ENCODE results near the gene TBXAS1.

DNA sequence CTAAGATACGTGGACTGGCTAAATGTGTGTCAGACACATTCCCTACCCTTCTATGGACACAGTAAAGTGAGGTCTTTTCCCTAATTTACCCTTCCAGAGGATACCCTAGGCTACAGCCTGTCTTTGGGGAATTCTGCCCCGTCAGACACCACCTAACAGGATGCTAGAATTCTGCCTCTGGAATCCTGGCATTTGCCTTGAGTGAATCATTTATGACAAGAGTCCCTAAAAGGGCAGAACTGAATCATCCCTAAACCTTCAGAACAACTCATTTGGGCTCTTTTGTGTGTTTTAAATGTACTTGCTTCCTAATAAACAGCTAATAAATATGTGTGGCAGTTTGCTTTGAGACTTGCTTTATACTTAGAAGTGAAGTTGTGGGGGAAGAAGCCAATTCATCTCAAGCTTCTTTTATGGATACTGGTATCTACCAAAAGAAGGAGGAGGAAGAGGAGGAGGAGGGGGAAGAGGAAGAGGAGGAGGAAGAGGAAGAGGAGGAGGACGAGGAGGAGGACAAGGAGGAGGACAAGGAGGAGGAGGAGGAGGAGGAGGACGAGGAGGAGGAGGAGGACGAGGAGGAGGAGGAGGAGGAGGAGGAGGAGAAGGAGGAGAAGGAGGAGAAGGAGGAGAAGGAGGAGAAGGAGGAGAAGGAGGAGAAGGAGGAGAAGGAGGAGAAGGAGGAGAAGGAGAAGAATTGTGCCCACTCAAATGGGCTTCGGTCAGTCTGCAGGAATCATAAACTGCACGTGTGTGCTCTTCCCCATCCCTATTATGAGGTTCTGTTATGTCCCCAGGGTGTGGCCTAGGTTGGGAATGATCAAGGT lies 206.5 kb downstream of the TBXAS1 start:
- TF ChIP-seq, protein P1, sequence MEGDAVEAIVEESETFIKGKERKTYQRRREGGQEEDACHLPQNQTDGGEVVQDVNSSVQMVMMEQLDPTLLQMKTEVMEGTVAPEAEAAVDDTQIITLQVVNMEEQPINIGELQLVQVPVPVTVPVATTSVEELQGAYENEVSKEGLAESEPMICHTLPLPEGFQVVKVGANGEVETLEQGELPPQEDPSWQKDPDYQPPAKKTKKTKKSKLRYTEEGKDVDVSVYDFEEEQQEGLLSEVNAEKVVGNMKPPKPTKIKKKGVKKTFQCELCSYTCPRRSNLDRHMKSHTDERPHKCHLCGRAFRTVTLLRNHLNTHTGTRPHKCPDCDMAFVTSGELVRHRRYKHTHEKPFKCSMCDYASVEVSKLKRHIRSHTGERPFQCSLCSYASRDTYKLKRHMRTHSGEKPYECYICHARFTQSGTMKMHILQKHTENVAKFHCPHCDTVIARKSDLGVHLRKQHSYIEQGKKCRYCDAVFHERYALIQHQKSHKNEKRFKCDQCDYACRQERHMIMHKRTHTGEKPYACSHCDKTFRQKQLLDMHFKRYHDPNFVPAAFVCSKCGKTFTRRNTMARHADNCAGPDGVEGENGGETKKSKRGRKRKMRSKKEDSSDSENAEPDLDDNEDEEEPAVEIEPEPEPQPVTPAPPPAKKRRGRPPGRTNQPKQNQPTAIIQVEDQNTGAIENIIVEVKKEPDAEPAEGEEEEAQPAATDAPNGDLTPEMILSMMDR (IDR thresholded peaks at IDR 0.05): no peak
- TF ChIP-seq POLR2AphosphoS5 (IDR thresholded peaks at IDR 0.05): no peak
- no peak for TF ChIP-seq POLR2A (IDR thresholded peaks at IDR 0.05; ENCODE audit: low read depth)
- no peak for TF ChIP-seq EP300 (IDR thresholded peaks at IDR 0.05)

Data from esophagus muscularis mucosa (tissue), 4 donors.